WTC11 (cell line): Measurements from ENCODE around the gene PHF5A. TPM values are rescaled to one million over a fixed set of nuclear protein-coding genes. Genes with fewer than 3 reads are reported as not detected.

Experiments used
- ATAC-seq: fragments of 200-7000 bp; cut with Tn5 transposase; 2 replicates; pipeline ENCODE4 v1.10.0; 2021; ENCODE audit warnings: mild to moderate bottlenecking, moderate library complexity
- CTCF ChIA-PET: fragments of 300-600 bp; sonication (Branson Sonifier 250); formaldehyde crosslinking; loops from one replicate; lab custom pipeline; 2021; ENCODE audit warnings: antibody characterized with exemption; lab: Charles Lee
- POLR2A ChIA-PET: fragments of 350-600 bp; sonication (Branson Sonifier 250); formaldehyde crosslinking; loops from one replicate; lab custom pipeline; 2021; ENCODE audit warnings: antibody characterized with exemption; lab: Charles Lee
- DNase-seq: peaks from one replicate; pipeline ENCODE4 v3.0.0; 2021; ENCODE audit warnings: low spot score
- H3K27ac Mint-ChIP-seq: 2 replicates; pipeline ENCODE4 v1.8.0; 2021; ENCODE audit warnings: mixed read lengths
- H3K27me3 Mint-ChIP-seq: 2 replicates; pipeline ENCODE4 v1.8.0; 2021; ENCODE audit warnings: low read depth, mild to moderate bottlenecking, moderate library complexity, mixed read lengths
- H3K36me3 Mint-ChIP-seq: 2 replicates; pipeline ENCODE4 v1.8.0; 2021; ENCODE audit warnings: mixed read lengths
- H3K4me1 Mint-ChIP-seq: 2 replicates; pipeline ENCODE4 v1.8.0; 2022; ENCODE audit warnings: mixed read lengths
- H3K4me3 Mint-ChIP-seq: 2 replicates; pipeline ENCODE4 v1.8.0; 2021; ENCODE audit warnings: mild to moderate bottlenecking, moderate library complexity, mixed read lengths
- H3K9me3 Mint-ChIP-seq: 2 replicates; pipeline ENCODE4 v1.8.0; 2021; ENCODE audit warnings: mixed read lengths
- ATF1 ChIP-seq: sonication (generic); formaldehyde crosslinking; IDR thresholded peaks from 2 replicates; pipeline ENCODE4 v1.8.1; 2023; ENCODE audit warnings: mild to moderate bottlenecking, moderate library complexity, missing genetic modification reagents
- ATF6 ChIP-seq: sonication (generic); formaldehyde crosslinking; IDR thresholded peaks from 2 replicates; pipeline ENCODE4 v1.8.1; 2023; ENCODE audit warnings: mild to moderate bottlenecking, missing genetic modification reagents
- CREB1 ChIP-seq: sonication (generic); formaldehyde crosslinking; IDR thresholded peaks from 2 replicates; pipeline ENCODE4 v1.8.0; 2023; ENCODE audit warnings: mild to moderate bottlenecking, missing genetic modification reagents
- E2F5 ChIP-seq: sonication (generic); formaldehyde crosslinking; IDR thresholded peaks from 2 replicates; pipeline ENCODE4 v1.8.1; 2022; ENCODE audit warnings: mild to moderate bottlenecking, moderate library complexity, missing genetic modification reagents
- ELF4 ChIP-seq: sonication (generic); formaldehyde crosslinking; IDR thresholded peaks from 2 replicates; pipeline ENCODE4 v1.8.1; 2022; ENCODE audit warnings: low read depth, mild to moderate bottlenecking, moderate library complexity, missing genetic modification reagents
- FOXJ3 ChIP-seq: sonication (generic); formaldehyde crosslinking; IDR thresholded peaks from 2 replicates; pipeline ENCODE4 v1.9.0; 2021; ENCODE audit warnings: missing genetic modification reagents, mild to moderate bottlenecking, borderline replicate concordance
- GTF2I ChIP-seq: fragments of 250-450 bp; sonication (Bioruptor Pico); conservative IDR thresholded peaks from 2 replicates; pipeline ENCODE4 v1.4.0; 2021; ENCODE audit warnings: mild to moderate bottlenecking
- HMGXB4 ChIP-seq: sonication (generic); formaldehyde crosslinking; IDR thresholded peaks from 2 replicates; pipeline ENCODE4 v1.8.1; 2023; ENCODE audit warnings: mild to moderate bottlenecking, moderate library complexity, missing genetic modification reagents
- MAX ChIP-seq: sonication (generic); formaldehyde crosslinking; IDR thresholded peaks from 2 replicates; pipeline ENCODE4 v1.8.0; 2022; ENCODE audit warnings: mild to moderate bottlenecking, missing genetic modification reagents
- MLX ChIP-seq: sonication (generic); formaldehyde crosslinking; IDR thresholded peaks from 2 replicates; pipeline ENCODE4 v1.8.1; 2023; ENCODE audit warnings: mild to moderate bottlenecking, missing genetic modification reagents, moderate library complexity
- MXD4 ChIP-seq: fragments of 250-450 bp; sonication (Bioruptor Pico); IDR thresholded peaks from 2 replicates; pipeline ENCODE4 v1.8.0; 2021; ENCODE audit warnings: mild to moderate bottlenecking, moderate library complexity, borderline replicate concordance
- NFE2L1 ChIP-seq: sonication (generic); formaldehyde crosslinking; IDR thresholded peaks from 2 replicates; pipeline ENCODE4 v1.8.1; 2023; ENCODE audit warnings: missing genetic modification reagents
- RELA ChIP-seq: sonication (generic); formaldehyde crosslinking; IDR thresholded peaks from 2 replicates; pipeline ENCODE4 v1.8.1; 2022; ENCODE audit warnings: missing genetic modification reagents, mild to moderate bottlenecking, borderline replicate concordance
- SMAD3 ChIP-seq: sonication (generic); formaldehyde crosslinking; IDR thresholded peaks from 2 replicates; pipeline ENCODE4 v1.8.0; 2022; ENCODE audit warnings: missing genetic modification reagents, mild to moderate bottlenecking, borderline replicate concordance
- ZBTB43 ChIP-seq: sonication (generic); formaldehyde crosslinking; IDR thresholded peaks from 2 replicates; pipeline ENCODE4 v1.8.1; 2023; ENCODE audit warnings: mild to moderate bottlenecking, missing genetic modification reagents
- ZNF317 ChIP-seq: sonication (generic); formaldehyde crosslinking; IDR thresholded peaks from 2 replicates; pipeline ENCODE4 v1.8.1; 2023; ENCODE audit warnings: low read depth, mild to moderate bottlenecking, moderate library complexity, missing genetic modification reagents, borderline replicate concordance
- ZNF512 ChIP-seq: sonication (generic); formaldehyde crosslinking; IDR thresholded peaks from 2 replicates; pipeline ENCODE4 v1.8.1; 2022; ENCODE audit warnings: missing genetic modification reagents, borderline replicate concordance
- total RNA-seq: library from RNA; stranded (reverse); gene quantifications from 3 replicates; pipeline ENCODE4 v1.2.3, GENCODE V29; 2021

PHF5A gene
- total RNA-seq, 1 experiment from 2014 or later = 93.1 TPM

- H3K27ac Mint-ChIP-seq = no peak overlapping the region; the same call in 1 of the 2 replicates
Measured at GRCh38 chr22:41499624-41500280, 31.3 kb upstream of the PHF5A start.

More at GRCh38 chr22:41499624-41500280, 31.3 kb upstream of the PHF5A start:
- ChIA-PET CTCF (interaction anchor here (0.8 to 5.1 kb wide), 9 partner anchors 9 to 101 kb away, joined by 3 to 39 read pairs (median 3); partner anchors contain the start of genes ACO2 and PHF5A), POLR2A (interaction anchor here (1.0 kb wide), 1 partner anchor 53 kb away, joined by 3 read pairs; the partner anchor contains the start of gene TOB2)
- no peaks in the 10 kb centered on the region for H3K27me3 Mint-ChIP-seq
- H3K9me3 Mint-ChIP-seq = no peaks in the 10 kb centered on the region
- H3K4me3 Mint-ChIP-seq = no peak overlapping the region
- DNase-seq (no peak), ATAC-seq (no peak)
- peaks cover 19% of the 10 kb centered on the region for H3K36me3 Mint-ChIP-seq
- H3K4me1 Mint-ChIP-seq = no peaks in the 10 kb centered on the region
- TF ChIP-seq FOXJ3 (no peak), SMAD3 (CRISPR knock-in tag) (no peak), MAX (CRISPR knock-in tag) (no peak), ATF1 (CRISPR knock-in tag) (no peak), ZBTB43 (CRISPR knock-in tag) (no peak), GTF2I (CRISPR knock-in tag) (no peak), CREB1 (no peak), ATF6 (CRISPR knock-in tag) (no peak), ELF4 (CRISPR knock-in tag) (no peak), RELA (CRISPR knock-in tag) (no peak), ZNF317 (CRISPR knock-in tag) (no peak), NFE2L1 (CRISPR knock-in tag) (no peak), MLX (CRISPR knock-in tag) (no peak), MXD4 (CRISPR knock-in tag) (no peak), ZNF512 (CRISPR knock-in tag) (no peak), HMGXB4 (no peak), E2F5 (CRISPR knock-in tag) (no peak)
